ENCODE data around the gene SIGLEC5.

Gene SIGLEC5

GRCh38 chr19:51587264-51588191 lies 42.7 kb downstream of the SIGLEC5 start:
- DNase-seq: no peak

- no peak for DNase-seq
Measured at GRCh38 chr19:51586799-51587198, 43.4 kb downstream of the SIGLEC5 start.

- no peak for DNase-seq
Measured at GRCh38 chr19:51586103-51586728, 44.0 kb downstream of the SIGLEC5 start.

GRCh38 chr19:51576850-51577249 lies 53.4 kb downstream of the SIGLEC5 start:
- DNase-seq: no peak

- no peak for DNase-seq
Measured at GRCh38 chr19:51573331-51573730, 56.9 kb downstream of the SIGLEC5 start.

- DNase-seq: no peak
Measured at GRCh38 chr19:51572908-51573307, 57.3 kb downstream of the SIGLEC5 start.

- DNase-seq: no peak
Measured at GRCh38 chr19:51572410-51572809, 57.8 kb downstream of the SIGLEC5 start.

- DNase-seq: peak in 1 of 2 experiments; percentile 10
Measured at GRCh38 chr19:51571599-51571998, 58.6 kb downstream of the SIGLEC5 start.

GRCh38 chr19:51570962-51571575 lies 59.1 kb downstream of the SIGLEC5 start, which contains the start of gene ZNF175:
Gene ZNF175, plus strand, starts transcription at chr19:51571283. Its CDS starts 2,047 bp downstream, at chr19:51573330.
- peak; percentile 99 for DNase-seq

- no peak for DNase-seq
Measured at GRCh38 chr19:51568456-51568855, 61.7 kb downstream of the SIGLEC5 start.

GRCh38 chr19:51567583-51567982 lies 62.6 kb downstream of the SIGLEC5 start:
- DNase-seq: no peak

- no peak for DNase-seq
Measured at GRCh38 chr19:51566489-51567100, 63.6 kb downstream of the SIGLEC5 start.

GRCh38 chr19:51565583-51565982 lies 64.6 kb downstream of the SIGLEC5 start:
- DNase-seq: no peak

- DNase-seq: no peak
Measured at GRCh38 chr19:51564791-51565190, 65.4 kb downstream of the SIGLEC5 start.

All from NCI-H524 (cell line).